ENCODE results near the gene SPNS2. TPM values are rescaled to one million over a fixed set of nuclear protein-coding genes. Genes with fewer than 3 reads are reported as not detected.

Gene SPNS2
- total and polyA plus RNA-seq, 2 donors (not counting 1 experiment from before 2014, with no cell fraction given), result 0.17 TPM; not detected in 1

DNA sequence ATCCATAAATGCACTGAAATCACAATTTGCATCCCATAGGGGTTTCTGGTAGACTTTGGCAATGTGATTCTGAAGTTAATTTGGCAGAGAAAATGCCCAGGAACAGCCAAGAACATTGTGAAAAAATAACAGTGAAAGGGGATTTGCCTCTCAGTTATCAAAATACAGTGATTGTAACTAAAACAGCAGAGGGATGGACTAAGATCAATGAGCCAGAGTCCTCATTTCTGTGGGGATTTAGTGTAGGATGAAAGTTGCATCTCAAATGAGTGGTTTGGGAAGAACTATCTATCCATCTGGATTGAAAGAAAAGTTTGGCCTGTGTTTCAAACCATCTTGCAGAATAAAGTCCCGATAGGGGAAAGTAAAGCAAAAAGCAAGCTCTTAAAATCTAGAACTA lies 28.5 kb downstream of the SPNS2 start:
- no peak overlapping the region for H3K4me2 ChIP-seq (ENCODE audit: extremely low read depth, insufficient read depth, low read length)
- no peaks in the 10 kb centered on the region for H3K36me3 ChIP-seq (ENCODE audit: control insufficient read depth, insufficient read depth, low read length)
- H3K9me3 ChIP-seq (ENCODE audit: control insufficient read depth, insufficient read depth, low read depth, low read length), result no peaks in the 10 kb centered on the region
- H3K4me1 ChIP-seq (ENCODE audit: control insufficient read depth, extremely low read depth, insufficient read depth, low read length), result no peaks in the 10 kb centered on the region
- H3K27ac ChIP-seq (ENCODE audit: insufficient read depth, low read length), result no peak overlapping the region
- H2AFZ ChIP-seq (ENCODE audit: low read length), result no peak overlapping the region
- peaks cover 6% of the 10 kb centered on the region for H3K27me3 ChIP-seq (ENCODE audit: control insufficient read depth, insufficient read depth, low read length)
- TF ChIP-seq EZH2 (IDR thresholded peaks at IDR 0.05; ENCODE audit: low read length, missing control alignments), result no peak
- TF ChIP-seq, protein P1, sequence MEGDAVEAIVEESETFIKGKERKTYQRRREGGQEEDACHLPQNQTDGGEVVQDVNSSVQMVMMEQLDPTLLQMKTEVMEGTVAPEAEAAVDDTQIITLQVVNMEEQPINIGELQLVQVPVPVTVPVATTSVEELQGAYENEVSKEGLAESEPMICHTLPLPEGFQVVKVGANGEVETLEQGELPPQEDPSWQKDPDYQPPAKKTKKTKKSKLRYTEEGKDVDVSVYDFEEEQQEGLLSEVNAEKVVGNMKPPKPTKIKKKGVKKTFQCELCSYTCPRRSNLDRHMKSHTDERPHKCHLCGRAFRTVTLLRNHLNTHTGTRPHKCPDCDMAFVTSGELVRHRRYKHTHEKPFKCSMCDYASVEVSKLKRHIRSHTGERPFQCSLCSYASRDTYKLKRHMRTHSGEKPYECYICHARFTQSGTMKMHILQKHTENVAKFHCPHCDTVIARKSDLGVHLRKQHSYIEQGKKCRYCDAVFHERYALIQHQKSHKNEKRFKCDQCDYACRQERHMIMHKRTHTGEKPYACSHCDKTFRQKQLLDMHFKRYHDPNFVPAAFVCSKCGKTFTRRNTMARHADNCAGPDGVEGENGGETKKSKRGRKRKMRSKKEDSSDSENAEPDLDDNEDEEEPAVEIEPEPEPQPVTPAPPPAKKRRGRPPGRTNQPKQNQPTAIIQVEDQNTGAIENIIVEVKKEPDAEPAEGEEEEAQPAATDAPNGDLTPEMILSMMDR (conservative IDR thresholded peaks at IDR 0.05 in 1 of 2, IDR thresholded peaks at IDR 0.05 in 1 of 2; ENCODE audit: low read depth in 1 of 2, low read length in 2 of 2), result no peak
- H3K79me2 ChIP-seq (ENCODE audit: control insufficient read depth, insufficient read depth, low read length), result no peaks in the 10 kb centered on the region
- H4K20me1 ChIP-seq (ENCODE audit: control insufficient read depth, extremely low read depth, insufficient read depth, low read length), result no peaks in the 10 kb centered on the region
- H3K9ac ChIP-seq (ENCODE audit: insufficient read depth, low read length), result no peak overlapping the region
- DNase-seq (ENCODE audit: low read depth in 2 of 2), result no peak
- H3K4me3 ChIP-seq (replicated peaks in 1 of 4; ENCODE audit: control extremely low read depth in 1 of 4, insufficient read depth in 1 of 4, low read depth in 3 of 4, low read length in 4 of 4), result no peak overlapping the region

DNA sequence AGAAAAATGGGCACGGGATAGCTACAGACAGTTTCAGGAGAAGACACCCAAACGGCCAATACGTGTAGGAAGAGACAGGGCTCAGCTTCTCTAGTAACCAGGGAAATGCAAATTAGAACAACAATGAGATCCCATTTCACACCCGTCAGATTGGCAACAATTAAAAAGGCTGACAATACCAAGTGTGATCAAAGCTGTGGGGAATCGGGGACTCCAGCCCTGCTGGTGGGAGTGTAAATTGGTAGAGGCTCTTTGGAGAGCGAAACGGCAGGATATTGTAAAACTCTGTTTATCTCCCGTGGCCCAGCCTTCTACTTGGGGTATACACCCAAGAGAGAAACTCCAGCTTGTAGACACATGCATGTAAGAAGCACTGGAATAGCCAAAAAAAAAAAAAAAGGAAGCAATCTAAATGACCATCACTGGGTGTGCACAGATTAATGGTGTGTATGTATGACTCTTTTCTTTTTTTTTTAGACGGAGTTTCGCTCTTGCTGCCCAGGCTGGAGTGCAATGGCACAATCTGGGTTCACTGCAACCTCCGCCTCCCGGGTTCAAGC lies 29.0 kb downstream of the SPNS2 start:
- no peaks in the 10 kb centered on the region for H3K36me3 ChIP-seq (ENCODE audit: control insufficient read depth, insufficient read depth, low read length)

GRCh38 chr17:4529533-4530152 lies 31.0 kb downstream of the SPNS2 start:
- H2AFZ ChIP-seq (ENCODE audit: low read length), result no peak overlapping the region

More for the DNA sequence above, 29.0 kb downstream of the SPNS2 start:
- H3K4me2 ChIP-seq (ENCODE audit: extremely low read depth, insufficient read depth, low read length), result no peak overlapping the region
- H3K4me1 ChIP-seq (ENCODE audit: control insufficient read depth, extremely low read depth, insufficient read depth, low read length), result no peaks in the 10 kb centered on the region
- TF ChIP-seq, protein P1 (conservative IDR thresholded peaks at IDR 0.05 in 1 of 2, IDR thresholded peaks at IDR 0.05 in 1 of 2; ENCODE audit: low read depth in 1 of 2, low read length in 2 of 2), result no peak
- no peak for TF ChIP-seq EZH2 (IDR thresholded peaks at IDR 0.05; ENCODE audit: low read length, missing control alignments)
- DNase-seq (ENCODE audit: low read depth in 2 of 2), result no peak
- no peaks in the 10 kb centered on the region for H4K20me1 ChIP-seq (ENCODE audit: control insufficient read depth, extremely low read depth, insufficient read depth, low read length)
- no peaks in the 10 kb centered on the region for H3K9me3 ChIP-seq (ENCODE audit: control insufficient read depth, insufficient read depth, low read depth, low read length)
- no peak overlapping the region for H3K4me3 ChIP-seq (replicated peaks in 1 of 4; ENCODE audit: control extremely low read depth in 1 of 4, insufficient read depth in 1 of 4, low read depth in 3 of 4, low read length in 4 of 4)
- no peak overlapping the region for H3K9ac ChIP-seq (ENCODE audit: insufficient read depth, low read length)
- peaks cover 6% of the 10 kb centered on the region for H3K27me3 ChIP-seq (ENCODE audit: control insufficient read depth, insufficient read depth, low read length)
- H3K27ac ChIP-seq (ENCODE audit: insufficient read depth, low read length), result no peak overlapping the region
- no peak overlapping the region for H2AFZ ChIP-seq (ENCODE audit: low read length)
- no peaks in the 10 kb centered on the region for H3K79me2 ChIP-seq (ENCODE audit: control insufficient read depth, insufficient read depth, low read length)

More at GRCh38 chr17:4529533-4530152, 31.0 kb downstream of the SPNS2 start:
- no peak for DNase-seq (ENCODE audit: low read depth in 2 of 2)
- no peaks in the 10 kb centered on the region for H3K4me1 ChIP-seq (ENCODE audit: control insufficient read depth, extremely low read depth, insufficient read depth, low read length)
- H3K27ac ChIP-seq (ENCODE audit: insufficient read depth, low read length), result no peak overlapping the region
- H4K20me1 ChIP-seq (ENCODE audit: control insufficient read depth, extremely low read depth, insufficient read depth, low read length), result no peaks in the 10 kb centered on the region
- TF ChIP-seq EZH2 (IDR thresholded peaks at IDR 0.05; ENCODE audit: low read length, missing control alignments), result no peak
- TF ChIP-seq, protein P1 (conservative IDR thresholded peaks at IDR 0.05 in 1 of 2, IDR thresholded peaks at IDR 0.05 in 1 of 2; ENCODE audit: low read depth in 1 of 2, low read length in 2 of 2), result no peak
- no peak overlapping the region for H3K4me2 ChIP-seq (ENCODE audit: extremely low read depth, insufficient read depth, low read length)
- no peaks in the 10 kb centered on the region for H3K9me3 ChIP-seq (ENCODE audit: control insufficient read depth, insufficient read depth, low read depth, low read length)
- H3K36me3 ChIP-seq (ENCODE audit: control insufficient read depth, insufficient read depth, low read length), result no peaks in the 10 kb centered on the region
- peaks cover 6% of the 10 kb centered on the region for H3K27me3 ChIP-seq (ENCODE audit: control insufficient read depth, insufficient read depth, low read length)
- H3K9ac ChIP-seq (ENCODE audit: insufficient read depth, low read length), result no peak overlapping the region
- H3K4me3 ChIP-seq (replicated peaks in 1 of 4; ENCODE audit: control extremely low read depth in 1 of 4, insufficient read depth in 1 of 4, low read depth in 3 of 4, low read length in 4 of 4), result no peak overlapping the region
- H3K79me2 ChIP-seq (ENCODE audit: control insufficient read depth, insufficient read depth, low read length), result no peaks in the 10 kb centered on the region
